Suprapubic skin (tissue), 4 donors: ENCODE measurements around the gene SCUBE2. TPM values are rescaled to one million over a fixed set of nuclear protein-coding genes. Genes with fewer than 3 reads are reported as not detected.

ENCODE experiments used
- DNase-seq, 2 donors: peaks; one replicate each; pipeline ENCODE4 v3.0.0-alpha.2; 2019; ENCODE audit warnings: low spot score in 2 of 2
- H3K27ac ChIP-seq: fragments of 200-600 bp; sonication (generic); one replicate; pipeline ENCODE4 v1.5.1; 2019
- H3K27me3 ChIP-seq: fragments of 200-600 bp; sonication (generic); one replicate; pipeline ENCODE4 v1.5.1; 2019
- H3K36me3 ChIP-seq: fragments of 200-600 bp; sonication (generic); one replicate; pipeline ENCODE4 v1.5.1; 2019
- H3K4me1 ChIP-seq: fragments of 200-600 bp; sonication (generic); one replicate; pipeline ENCODE4 v1.5.1; 2019
- H3K4me3 ChIP-seq: fragments of 200-600 bp; sonication (generic); one replicate; pipeline ENCODE4 v1.5.1; 2019; ENCODE audit warnings: mild to moderate bottlenecking
- H3K9me3 ChIP-seq: fragments of 200-600 bp; sonication (generic); one replicate; pipeline ENCODE4 v1.5.1; 2019
- CTCF ChIP-seq, 2 donors: fragments of 200-600 bp in 1 of 2; fragments of 450-650 bp in 1 of 2; sonication (generic) in 1 of 2; IDR thresholded peaks; one replicate each; pipeline ENCODE4 v1.5.1; 2016 to 2019; ENCODE audit warnings: antibody characterized with exemption in 2 of 2, mild to moderate bottlenecking in 1 of 2, moderate library complexity in 1 of 2
- EP300 ChIP-seq: sonication (generic); formaldehyde crosslinking; IDR thresholded peaks from one replicate; pipeline ENCODE4 v1.6.1; 2017; ENCODE audit warnings: antibody characterized with exemption
- POLR2A ChIP-seq, 2 donors: fragments of 450-650 bp; IDR thresholded peaks; one replicate each; pipeline ENCODE4 v1.6.1; 2017; ENCODE audit warnings: antibody characterized with exemption in 2 of 2, mild to moderate bottlenecking in 2 of 2, moderate library complexity in 2 of 2
- POLR2AphosphoS5 ChIP-seq, 3 donors: sonication (generic); formaldehyde crosslinking; IDR thresholded peaks; one replicate each; pipeline ENCODE4 v1.6.1; 2017; ENCODE audit warnings: antibody characterized with exemption in 3 of 3
- whole genome bisulfite sequencing: methylation state at CpG from one replicate; pipeline ENCODE4 v1.1.5; 2018; 5-methylcytosine and 5-hydroxymethylcytosine counted together
- total RNA-seq, 4 donors: library from RNA; depleted of rRNA; stranded (reverse); fragments of >200 nt; gene quantifications; one replicate each; pipeline ENCODE4 v1.1.0, GENCODE V29; 2016

SCUBE2 gene
- total RNA-seq, 4 donors from 2014 or later = 3.8 to 36.0 (median 24.1) TPM

GRCh38 chr11:9095421-9095820, 4.0 kb upstream of the SCUBE2 start:
- TF ChIP-seq POLR2A (IDR thresholded peaks at IDR 0.05) = no peak
- no peak for TF ChIP-seq POLR2AphosphoS5 (IDR thresholded peaks at IDR 0.05)
- no peak for TF ChIP-seq CTCF (IDR thresholded peaks at IDR 0.05)
- no peak for TF ChIP-seq EP300
- Histone ChIP-seq H3K9me3 (no peaks in the 10 kb centered on the region), H3K27ac (no peak overlapping the region), H3K27me3 (peaks cover 16% of the 10 kb centered on the region), H3K36me3 (no peaks in the 10 kb centered on the region), H3K4me3 (no peak overlapping the region), H3K4me1 (peaks cover 14% of the 10 kb centered on the region)
- WGBS = 93% methylated on average over 3 of the region's 12 CpGs
- DNase-seq = no peak

DNA sequence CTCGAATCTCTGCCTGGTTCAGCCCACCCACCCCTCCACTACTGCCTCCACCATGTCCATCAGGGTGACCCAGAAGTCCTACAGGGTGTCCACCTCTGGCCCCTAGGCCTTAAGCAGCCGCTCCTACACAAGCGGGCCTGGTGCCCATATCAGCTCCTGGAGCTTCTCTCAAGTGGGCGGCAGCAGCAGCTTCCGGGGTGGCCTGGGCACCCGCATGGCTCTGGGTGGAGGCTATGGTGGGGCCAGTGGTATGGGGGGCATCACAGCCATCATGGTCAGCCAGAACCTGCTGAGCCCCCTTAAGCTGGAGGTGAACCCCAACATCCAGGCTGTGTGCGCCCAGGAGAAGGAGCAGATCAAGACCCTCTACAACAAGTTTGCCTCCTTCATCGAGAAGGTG, 3.0 kb upstream of the SCUBE2 start:
- peaks cover 16% of the 10 kb centered on the region for H3K27me3 ChIP-seq
- H3K9me3 ChIP-seq = no peaks in the 10 kb centered on the region
- no peak for DNase-seq
- no peaks in the 10 kb centered on the region for H3K36me3 ChIP-seq
- H3K4me1 ChIP-seq = peaks cover 14% of the 10 kb centered on the region
- H3K4me3 ChIP-seq = no peak overlapping the region
- TF ChIP-seq CTCF (IDR thresholded peaks at IDR 0.05) (no peak), POLR2A (IDR thresholded peaks at IDR 0.05) (no peak), EP300 (no peak), POLR2AphosphoS5 (IDR thresholded peaks at IDR 0.05) (no peak)
- WGBS = 98% methylated on average over 6 of the region's 8 CpGs
- no peak overlapping the region for H3K27ac ChIP-seq

GRCh38 chr11:9092853-9093778, 1.7 kb upstream of the SCUBE2 start:
- no peaks in the 10 kb centered on the region for H3K9me3 ChIP-seq
- no peak overlapping the region for H3K27ac ChIP-seq
- H3K4me1 ChIP-seq = peaks cover 14% of the 10 kb centered on the region
- no peaks in the 10 kb centered on the region for H3K36me3 ChIP-seq
- H3K27me3 ChIP-seq = peaks cover 16% of the 10 kb centered on the region
- TF ChIP-seq EP300 (no peak), POLR2A (IDR thresholded peaks at IDR 0.05) (no peak), CTCF (IDR thresholded peaks at IDR 0.05) (no peak), POLR2AphosphoS5 (IDR thresholded peaks at IDR 0.05) (no peak)
- DNase-seq = no peak
- H3K4me3 ChIP-seq = no peak overlapping the region
- WGBS = 75% methylated on average over 10 of the region's 10 CpGs

DNA sequence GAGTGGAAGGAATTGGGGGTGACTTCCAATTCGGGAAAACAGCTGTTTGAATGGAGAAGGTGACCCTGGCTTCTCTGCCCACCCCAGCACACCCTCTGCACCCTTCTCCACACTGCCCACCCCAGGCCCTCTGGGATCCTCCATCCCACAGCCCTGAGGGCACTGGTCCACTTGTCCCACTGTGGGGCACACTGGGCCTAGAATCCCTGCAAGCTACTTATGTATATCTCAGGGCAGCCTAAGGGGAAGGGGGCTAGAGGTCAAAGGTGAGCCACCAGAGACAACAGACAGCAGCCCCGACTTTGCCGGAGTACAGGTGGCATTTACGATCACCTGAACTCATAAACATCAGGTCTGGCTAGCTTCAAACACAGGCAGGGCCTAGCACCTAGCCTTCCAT, 673 bp upstream of the SCUBE2 start:
- Histone ChIP-seq H3K9me3 (no peaks in the 10 kb centered on the region), H3K27ac (no peak overlapping the region), H3K36me3 (no peaks in the 10 kb centered on the region), H3K4me3 (peak overlapping the region; percentile 55), H3K4me1 (peaks cover 14% of the 10 kb centered on the region), H3K27me3 (peaks cover 16% of the 10 kb centered on the region)
- DNase-seq = no peak
- TF ChIP-seq EP300 (no peak), POLR2A (IDR thresholded peaks at IDR 0.05) (no peak), CTCF (IDR thresholded peaks at IDR 0.05) (no peak), POLR2AphosphoS5 (IDR thresholded peaks at IDR 0.05) (no peak)
- WGBS = 91% methylated on average over 4 of the region's 4 CpGs

GRCh38 chr11:9090488-9091043, 833 bp downstream of the SCUBE2 start:
- H3K4me3 ChIP-seq = peak overlapping the region; percentile 55
- peaks cover 16% of the 10 kb centered on the region for H3K27me3 ChIP-seq
- 28% methylated on average over 12 of the region's 20 CpGs for WGBS
- TF ChIP-seq CTCF (IDR thresholded peaks at IDR 0.05) (no peak), EP300 (no peak), POLR2AphosphoS5 (IDR thresholded peaks at IDR 0.05) (no peak)
- no peaks in the 10 kb centered on the region for H3K36me3 ChIP-seq
- H3K4me1 ChIP-seq = peaks cover 14% of the 10 kb centered on the region
- no peak overlapping the region for H3K27ac ChIP-seq
- H3K9me3 ChIP-seq = no peaks in the 10 kb centered on the region
- DNase-seq = no peak
